ENCODE results near the gene CACFD1. TPM values are rescaled to one million over a fixed set of nuclear protein-coding genes. Genes with fewer than 3 reads are reported as not detected.

CACFD1 gene
- total and polyA plus RNA-seq, 2 of the 13 experiments (the other 11 are each of a cell fraction or from before 2014, with no cell fraction given) = 13.8 to 14.6 TPM

DNA sequence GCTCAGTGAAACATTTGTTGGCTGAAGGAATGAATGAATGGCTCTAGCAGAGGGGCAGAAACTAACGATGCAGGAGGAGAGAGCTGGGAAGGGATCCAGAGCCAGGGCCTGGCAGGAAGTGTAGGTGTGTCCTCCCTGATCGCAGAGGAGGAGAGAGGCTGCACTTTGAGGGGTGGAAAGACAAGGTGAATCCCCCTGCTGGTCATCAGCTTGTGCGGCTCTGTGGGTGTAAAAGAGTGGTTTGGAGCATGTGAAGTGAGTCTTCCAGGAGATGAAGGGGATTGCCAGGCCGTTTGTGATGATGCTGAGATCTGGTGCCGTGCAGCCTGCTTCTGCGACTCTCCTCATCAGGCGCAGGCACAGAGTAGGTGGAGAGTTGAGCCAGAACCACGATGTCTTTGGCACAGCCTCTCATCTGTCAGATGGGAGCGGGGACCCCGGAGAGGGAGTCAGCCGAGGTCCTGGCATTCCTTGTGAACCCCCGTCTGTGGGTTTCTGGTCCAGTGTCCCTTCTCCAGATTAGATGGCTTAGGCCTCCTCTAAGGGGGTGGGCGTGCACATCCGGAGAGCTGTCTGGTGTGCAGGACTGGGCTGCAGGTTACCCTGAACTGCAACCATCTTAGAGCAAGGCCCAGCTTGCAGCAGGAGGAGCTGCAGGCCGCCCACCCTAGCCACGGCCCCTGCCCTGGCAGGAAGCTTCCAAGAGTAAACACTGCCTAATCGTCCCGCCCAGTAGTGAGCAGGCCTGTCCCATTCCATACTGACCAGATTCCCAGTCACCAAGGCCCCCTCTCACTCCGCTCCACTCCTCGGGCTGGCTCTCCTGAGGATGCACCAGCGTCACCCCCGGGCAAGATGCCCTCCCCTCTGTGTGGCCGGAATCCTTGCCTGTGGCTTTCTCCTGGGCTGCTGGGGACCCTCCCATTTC lies 37.9 kb upstream of the CACFD1 start, which contains the start of gene ADAMTS13 (continued):
- TF ChIP-seq, protein P1, sequence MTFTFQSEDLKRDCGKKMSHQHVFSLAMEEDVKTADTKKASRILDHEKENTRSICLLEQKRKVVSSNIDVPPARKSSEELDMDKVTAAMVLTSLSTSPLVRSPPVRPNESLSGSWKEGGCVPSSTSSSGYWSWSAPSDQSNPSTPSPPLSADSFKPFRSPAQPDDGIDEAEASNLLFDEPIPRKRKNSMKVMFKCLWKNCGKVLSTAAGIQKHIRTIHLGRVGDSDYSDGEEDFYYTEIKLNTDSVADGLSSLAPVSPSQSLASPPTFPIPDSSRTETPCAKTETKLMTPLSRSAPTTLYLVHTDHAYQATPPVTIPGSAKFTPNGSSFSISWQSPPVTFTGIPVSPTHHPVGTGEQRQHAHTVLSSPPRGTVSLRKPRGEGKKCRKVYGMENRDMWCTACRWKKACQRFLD (CRISPR knock-in tag; IDR thresholded peaks at IDR 0.05; ENCODE audit: borderline replicate concordance) = peak; percentile 69; the same call in 1 of the 2 replicates
- no peak for TF ChIP-seq ZNF674 (CRISPR knock-in tag; IDR thresholded peaks at IDR 0.05; ENCODE audit: low read depth)
- TF ChIP-seq FOXK1 (CRISPR knock-in tag; IDR thresholded peaks at IDR 0.05; ENCODE audit: borderline replicate concordance, low read depth) = no peak
- TF ChIP-seq SRSF1 (optimal IDR thresholded peaks at IDR 0.05; ENCODE audit: low read depth, low read length) = no peak
- TF ChIP-seq NFKBIZ (CRISPR knock-in tag; IDR thresholded peaks at IDR 0.05) = no peak
- TF ChIP-seq MTA3 (CRISPR knock-in tag; IDR thresholded peaks at IDR 0.05) = no peak
- TF ChIP-seq, protein P2, sequence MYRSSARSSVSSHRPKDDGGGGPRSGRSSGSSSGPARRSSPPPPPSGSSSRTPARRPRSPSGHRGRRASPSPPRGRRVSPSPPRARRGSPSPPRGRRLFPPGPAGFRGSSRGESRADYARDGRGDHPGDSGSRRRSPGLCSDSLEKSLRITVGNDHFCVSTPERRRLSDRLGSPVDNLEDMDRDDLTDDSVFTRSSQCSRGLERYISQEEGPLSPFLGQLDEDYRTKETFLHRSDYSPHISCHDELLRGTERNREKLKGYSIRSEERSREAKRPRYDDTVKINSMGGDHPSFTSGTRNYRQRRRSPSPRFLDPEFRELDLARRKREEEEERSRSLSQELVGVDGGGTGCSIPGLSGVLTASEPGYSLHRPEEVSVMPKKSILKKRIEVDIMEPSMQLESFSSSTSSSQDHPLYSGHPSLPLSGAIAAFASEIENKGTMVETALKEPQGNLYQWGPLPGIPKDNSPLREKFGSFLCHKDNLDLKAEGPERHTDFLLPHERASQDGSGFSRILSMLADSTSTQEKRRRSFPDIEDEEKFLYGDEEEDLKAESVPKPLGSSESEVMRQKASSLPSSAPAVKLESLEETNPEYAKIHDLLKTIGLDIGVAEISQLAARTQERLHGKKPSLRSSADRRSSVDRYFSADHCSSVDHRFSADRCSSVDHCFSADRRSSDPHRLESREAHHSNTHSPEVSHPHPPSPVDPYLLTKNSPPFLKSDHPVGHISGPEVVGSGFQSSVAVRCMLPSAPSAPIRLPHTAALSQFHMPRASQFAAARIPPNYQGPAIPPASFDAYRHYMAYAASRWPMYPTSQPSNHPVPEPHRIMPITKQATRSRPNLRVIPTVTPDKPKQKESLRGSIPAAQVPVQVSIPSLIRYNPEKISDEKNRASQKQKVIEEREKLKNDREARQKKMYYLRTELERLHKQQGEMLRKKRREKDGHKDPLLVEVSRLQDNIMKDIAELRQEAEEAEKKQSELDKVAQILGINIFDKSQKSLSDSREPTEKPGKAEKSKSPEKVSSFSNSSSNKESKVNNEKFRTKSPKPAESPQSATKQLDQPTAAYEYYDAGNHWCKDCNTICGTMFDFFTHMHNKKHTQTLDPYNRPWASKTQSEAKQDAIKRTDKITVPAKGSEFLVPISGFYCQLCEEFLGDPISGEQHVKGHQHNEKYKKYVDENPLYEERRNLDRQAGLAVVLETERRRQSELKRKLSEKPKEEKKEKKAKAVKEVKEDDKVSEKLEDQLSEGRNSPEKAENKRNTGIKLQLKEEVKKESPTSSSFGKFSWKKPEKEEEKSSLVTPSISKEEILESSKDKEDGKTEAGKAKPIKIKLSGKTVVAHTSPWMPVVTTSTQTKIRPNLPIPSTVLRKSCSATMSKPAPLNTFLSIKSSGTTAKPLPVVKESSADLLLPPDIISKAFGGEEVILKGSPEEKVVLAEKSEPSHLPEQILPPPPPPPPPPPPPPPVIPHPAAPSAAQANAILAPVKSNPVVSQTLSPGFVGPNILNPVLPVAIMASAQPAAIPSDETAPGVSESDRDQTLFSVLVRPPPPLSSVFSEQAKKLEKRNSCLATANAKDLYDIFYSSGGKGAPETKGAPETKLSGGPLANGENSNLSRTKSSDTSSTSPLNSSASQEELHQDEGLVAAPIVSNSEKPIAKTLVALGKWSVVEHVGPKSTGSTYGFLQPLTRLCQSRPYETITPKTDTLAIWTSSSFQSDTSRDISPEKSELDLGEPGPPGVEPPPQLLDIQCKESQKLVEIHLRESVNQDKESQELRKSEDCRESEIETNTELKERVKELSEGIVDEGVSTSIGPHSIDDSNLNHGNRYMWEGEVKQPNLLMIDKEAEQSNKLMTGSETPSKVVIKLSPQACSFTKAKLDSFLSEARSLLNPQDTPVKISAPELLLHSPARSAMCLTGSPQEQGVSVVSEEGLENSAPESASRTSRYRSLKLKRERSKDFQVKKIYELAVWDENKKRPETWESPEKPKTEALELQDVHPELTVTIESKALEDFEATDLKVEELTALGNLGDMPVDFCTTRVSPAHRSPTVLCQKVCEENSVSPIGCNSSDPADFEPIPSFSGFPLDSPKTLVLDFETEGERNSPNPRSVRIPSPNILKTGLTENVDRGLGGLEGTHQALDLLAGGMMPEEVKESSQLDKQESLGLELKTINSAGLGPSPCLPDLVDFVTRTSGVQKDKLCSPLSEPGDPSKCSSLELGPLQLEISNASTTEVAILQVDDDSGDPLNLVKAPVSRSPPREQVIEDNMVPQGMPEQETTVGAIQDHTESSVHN (CRISPR knock-in tag; IDR thresholded peaks at IDR 0.05) = 0 out of 2 replicates have a peak, but pooled peaks have one; percentile 27
- no peak for TF ChIP-seq FOXC1 (CRISPR knock-in tag; IDR thresholded peaks at IDR 0.05; ENCODE audit: borderline replicate concordance)
- TF ChIP-seq KDM2A (CRISPR knock-in tag; IDR thresholded peaks at IDR 0.05; ENCODE audit: borderline replicate concordance, low read depth) = no peak
- TF ChIP-seq ZNF367 (CRISPR knock-in tag; IDR thresholded peaks at IDR 0.05; ENCODE audit: borderline replicate concordance) = no peak
- no peak for TF ChIP-seq ZNF280D (CRISPR knock-in tag; IDR thresholded peaks at IDR 0.05)
- TF ChIP-seq EEA1 (CRISPR knock-in tag; IDR thresholded peaks at IDR 0.05; ENCODE audit: borderline replicate concordance) = no peak
- TF ChIP-seq JDP2 (CRISPR knock-in tag; IDR thresholded peaks at IDR 0.05; ENCODE audit: borderline replicate concordance) = no peak
- TF ChIP-seq ELF3 (CRISPR knock-in tag; IDR thresholded peaks at IDR 0.05) = 0 out of 2 replicates have a peak, but pooled peaks have one; percentile 9
- TF ChIP-seq ZNF251 (CRISPR knock-in tag; IDR thresholded peaks at IDR 0.05) = no peak
- no peak for TF ChIP-seq KLF15 (CRISPR knock-in tag; IDR thresholded peaks at IDR 0.05; ENCODE audit: borderline replicate concordance)

Measured in HepG2 (cell line).